Neural crest cell (in vitro differentiated cells): ENCODE measurements around the gene TGIF2. TPM values are rescaled to one million over a fixed set of nuclear protein-coding genes. Genes with fewer than 3 reads are reported as not detected.

ENCODE experiments used
- DNase-seq: peaks from one replicate; pipeline ENCODE4 v3.0.0; 2021; ENCODE audit warnings: low read depth, mixed read lengths, low spot score
- H3K27ac Mint-ChIP-seq: one replicate; pipeline ENCODE4 v1.8.0; 2021; ENCODE audit warnings: mild to moderate bottlenecking, mixed read lengths; ENCODE audit not compliant: unreplicated experiment
- H3K27me3 Mint-ChIP-seq: 2 replicates; pipeline ENCODE4 v1.8.0; 2021; ENCODE audit warnings: low read depth, mild to moderate bottlenecking, mixed read lengths
- H3K36me3 Mint-ChIP-seq: 2 replicates; pipeline ENCODE4 v1.8.0; 2021; ENCODE audit warnings: low read depth, mild to moderate bottlenecking, mixed read lengths
- H3K4me1 Mint-ChIP-seq: 2 replicates; pipeline ENCODE4 v1.8.0; 2021; ENCODE audit warnings: mixed read lengths
- H3K4me3 Mint-ChIP-seq: one replicate; pipeline ENCODE4 v1.8.0; 2021; ENCODE audit warnings: mild to moderate bottlenecking, mixed read lengths
- H3K9me3 Mint-ChIP-seq: 2 replicates; pipeline ENCODE4 v1.8.0; 2021; ENCODE audit warnings: mixed read lengths
- total RNA-seq: library from RNA; stranded (reverse); gene quantifications from 2 replicates; pipeline ENCODE4 v1.2.1, GENCODE V29; 2021
- TF ChIP-seq, protein P1 (sequence below): fragments of 200-600 bp; sonication (generic); conservative IDR thresholded peaks from 2 replicates; pipeline ENCODE4 v1.5.0; 2021; ENCODE audit warnings: antibody characterized with exemption, mild to moderate bottlenecking

TGIF2 gene
- total RNA-seq, 1 donor from 2014 or later: 73.8 TPM

DNA sequence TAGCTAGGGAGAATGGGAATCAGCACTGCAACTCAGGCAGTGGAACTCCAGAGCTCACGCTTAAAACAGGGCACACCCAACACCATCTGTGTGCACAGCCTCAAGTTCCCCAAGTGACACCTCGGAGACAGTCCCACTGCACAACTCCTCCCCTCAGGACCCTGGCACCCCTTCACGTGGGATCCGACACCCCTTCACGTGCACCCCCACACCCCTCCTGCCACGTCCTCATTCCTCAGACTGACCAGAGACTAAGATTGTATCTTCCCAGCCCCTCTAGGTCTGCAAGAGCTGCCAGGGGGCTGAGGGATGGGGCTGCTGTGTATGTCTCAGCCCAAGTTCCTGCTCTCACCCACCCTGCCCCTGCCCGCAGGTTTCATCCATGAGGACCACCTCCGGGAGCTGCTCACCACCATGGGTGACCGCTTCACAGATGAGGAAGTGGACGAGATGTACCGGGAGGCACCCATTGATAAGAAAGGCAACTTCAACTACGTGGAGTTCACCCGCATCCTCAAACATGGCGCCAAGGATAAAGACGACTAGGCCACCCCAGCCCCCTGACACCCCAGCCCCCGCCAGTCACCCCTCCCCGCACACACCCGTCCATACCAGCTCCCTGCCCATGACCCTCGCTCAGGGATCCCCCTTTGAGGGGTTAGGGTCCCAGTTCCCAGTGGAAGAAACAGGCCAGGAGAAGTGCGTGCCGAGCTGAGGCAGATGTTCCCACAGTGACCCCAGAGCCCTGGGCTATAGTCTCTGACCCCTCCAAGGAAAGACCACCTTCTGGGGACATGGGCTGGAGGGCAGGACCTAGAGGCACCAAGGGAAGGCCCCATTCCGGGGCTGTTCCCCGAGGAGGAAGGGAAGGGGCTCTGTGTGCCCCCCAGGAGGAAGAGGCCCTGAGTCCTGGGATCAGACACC, 24.4 kb upstream of the TGIF2 start:
- Mint-ChIP-seq H3K9me3 (no peaks in the 10 kb centered on the region), H3K4me1 (peaks cover 5% of the 10 kb centered on the region), H3K36me3 (no peaks in the 10 kb centered on the region), H3K27ac (peak overlapping the region; percentile 44), H3K4me3 (no peak overlapping the region), H3K27me3 (no peaks in the 10 kb centered on the region)
- TF ChIP-seq, protein P1, sequence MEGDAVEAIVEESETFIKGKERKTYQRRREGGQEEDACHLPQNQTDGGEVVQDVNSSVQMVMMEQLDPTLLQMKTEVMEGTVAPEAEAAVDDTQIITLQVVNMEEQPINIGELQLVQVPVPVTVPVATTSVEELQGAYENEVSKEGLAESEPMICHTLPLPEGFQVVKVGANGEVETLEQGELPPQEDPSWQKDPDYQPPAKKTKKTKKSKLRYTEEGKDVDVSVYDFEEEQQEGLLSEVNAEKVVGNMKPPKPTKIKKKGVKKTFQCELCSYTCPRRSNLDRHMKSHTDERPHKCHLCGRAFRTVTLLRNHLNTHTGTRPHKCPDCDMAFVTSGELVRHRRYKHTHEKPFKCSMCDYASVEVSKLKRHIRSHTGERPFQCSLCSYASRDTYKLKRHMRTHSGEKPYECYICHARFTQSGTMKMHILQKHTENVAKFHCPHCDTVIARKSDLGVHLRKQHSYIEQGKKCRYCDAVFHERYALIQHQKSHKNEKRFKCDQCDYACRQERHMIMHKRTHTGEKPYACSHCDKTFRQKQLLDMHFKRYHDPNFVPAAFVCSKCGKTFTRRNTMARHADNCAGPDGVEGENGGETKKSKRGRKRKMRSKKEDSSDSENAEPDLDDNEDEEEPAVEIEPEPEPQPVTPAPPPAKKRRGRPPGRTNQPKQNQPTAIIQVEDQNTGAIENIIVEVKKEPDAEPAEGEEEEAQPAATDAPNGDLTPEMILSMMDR: no peak
- DNase-seq: no peak

DNA sequence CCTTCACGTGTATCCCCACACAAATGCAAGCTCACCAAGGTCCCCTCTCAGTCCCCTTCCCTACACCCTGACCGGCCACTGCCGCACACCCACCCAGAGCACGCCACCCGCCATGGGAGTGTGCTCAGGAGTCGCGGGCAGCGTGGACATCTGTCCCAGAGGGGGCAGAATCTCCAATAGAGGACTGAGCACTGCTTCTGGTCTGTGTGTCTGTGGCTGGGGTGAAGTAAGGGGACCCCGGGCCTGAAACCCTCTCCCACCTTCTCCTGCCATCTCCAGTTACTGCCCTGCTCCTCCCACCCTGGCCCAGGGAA, 23.8 kb upstream of the TGIF2 start:
- H3K4me3 Mint-ChIP-seq: no peak overlapping the region
- no peak for DNase-seq
- peaks cover 5% of the 10 kb centered on the region for H3K4me1 Mint-ChIP-seq
- H3K9me3 Mint-ChIP-seq: no peaks in the 10 kb centered on the region
- TF ChIP-seq, protein P1: no peak
- H3K27ac Mint-ChIP-seq: no peak overlapping the region
- H3K36me3 Mint-ChIP-seq: no peaks in the 10 kb centered on the region
- no peaks in the 10 kb centered on the region for H3K27me3 Mint-ChIP-seq

DNA sequence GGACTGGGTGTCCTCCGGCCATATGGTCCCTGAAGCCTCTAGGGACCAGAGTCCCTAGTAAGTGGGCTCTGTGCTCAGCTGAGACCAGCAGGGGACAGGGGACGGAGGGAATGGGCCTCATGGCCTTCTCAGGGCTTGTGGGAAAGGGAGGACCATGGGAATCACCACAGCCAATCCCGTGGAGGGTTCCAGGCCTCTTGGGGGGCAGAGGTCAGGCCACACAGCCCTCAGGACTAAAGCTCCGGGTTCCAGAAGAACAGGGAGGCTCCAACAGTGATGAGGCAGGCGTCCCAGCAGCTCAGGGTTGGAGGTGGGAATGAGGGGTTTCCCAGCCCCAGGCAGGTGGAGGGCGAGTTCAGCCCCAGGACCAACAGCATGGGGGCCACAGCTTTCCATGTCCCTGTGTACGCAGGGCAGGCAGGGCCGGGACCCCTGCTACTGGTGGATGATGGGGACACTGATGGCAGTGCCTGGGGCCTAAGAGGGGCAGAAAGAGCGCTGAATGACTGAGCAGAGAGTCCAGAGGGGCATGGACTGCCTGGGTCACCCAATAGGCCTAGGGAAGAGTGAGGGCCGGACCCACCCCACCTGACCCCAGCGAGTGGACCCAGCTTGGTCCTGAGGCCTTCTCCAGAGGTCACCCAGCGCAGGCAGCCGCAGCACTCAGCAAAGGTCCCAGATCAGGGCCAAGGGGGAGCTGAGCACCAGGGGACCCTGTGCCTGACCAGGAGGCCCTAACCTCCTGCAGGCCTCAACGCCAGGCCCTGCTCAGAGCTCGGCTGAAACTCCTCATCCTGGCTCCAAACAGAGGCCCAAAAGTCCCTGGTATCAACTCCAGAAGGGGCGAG, 23.2 kb upstream of the TGIF2 start:
- H3K27me3 Mint-ChIP-seq: no peaks in the 10 kb centered on the region
- H3K4me1 Mint-ChIP-seq: peaks cover 5% of the 10 kb centered on the region
- H3K27ac Mint-ChIP-seq: no peak overlapping the region
- TF ChIP-seq, protein P1: no peak
- H3K9me3 Mint-ChIP-seq: no peaks in the 10 kb centered on the region
- no peaks in the 10 kb centered on the region for H3K36me3 Mint-ChIP-seq
- no peak for DNase-seq
- H3K4me3 Mint-ChIP-seq: no peak overlapping the region

DNA sequence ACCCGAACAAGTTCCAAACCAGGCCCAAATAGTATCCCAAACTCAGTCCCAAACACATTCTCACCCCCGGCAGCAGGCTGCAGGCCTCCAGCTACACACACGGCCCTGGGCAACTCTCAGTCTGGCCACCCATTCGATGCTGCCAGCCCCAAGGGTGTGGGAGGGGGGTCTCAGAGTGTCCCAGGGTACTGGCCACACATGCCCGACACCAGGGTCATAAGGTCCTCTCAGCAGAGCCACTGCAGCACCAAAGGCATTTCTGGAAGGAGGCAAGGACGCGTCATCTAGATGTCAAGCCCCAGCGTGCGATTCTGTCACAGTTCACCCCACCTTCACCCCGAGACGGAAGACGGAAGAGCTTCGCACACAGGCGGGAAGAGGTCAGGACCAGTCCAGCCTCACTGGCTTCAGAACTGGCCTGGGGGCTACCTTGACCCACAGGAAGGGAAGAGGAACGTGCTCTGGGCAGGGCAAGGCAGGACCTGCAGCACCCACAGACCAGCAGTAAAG, 22.6 kb upstream of the TGIF2 start:
- peak overlapping the region; percentile 28 for H3K27ac Mint-ChIP-seq
- H3K4me3 Mint-ChIP-seq: no peak overlapping the region
- H3K9me3 Mint-ChIP-seq: no peaks in the 10 kb centered on the region
- H3K27me3 Mint-ChIP-seq: no peaks in the 10 kb centered on the region
- no peak for DNase-seq
- no peaks in the 10 kb centered on the region for H3K36me3 Mint-ChIP-seq
- H3K4me1 Mint-ChIP-seq: peaks cover 5% of the 10 kb centered on the region
- TF ChIP-seq, protein P1: no peak

DNA sequence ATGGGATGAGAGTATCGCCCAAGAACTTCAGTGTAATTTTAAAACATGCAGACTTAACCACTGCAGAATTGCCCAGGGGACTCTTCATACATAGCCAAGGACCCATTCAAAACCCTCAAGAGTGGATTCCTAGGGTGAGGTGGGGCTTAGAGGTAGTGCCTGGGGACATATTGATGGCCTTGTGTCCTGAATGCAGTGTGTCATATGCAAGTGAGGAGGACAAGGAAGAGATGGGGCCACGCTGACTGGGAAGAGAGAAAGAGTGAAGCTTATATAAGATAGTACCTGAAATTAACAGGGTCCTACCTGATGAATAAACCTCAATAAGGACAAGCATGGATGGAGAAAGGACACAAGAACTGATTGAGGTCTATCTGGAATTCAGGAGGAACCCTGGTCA, 18.1 kb upstream of the TGIF2 start:
- H3K9me3 Mint-ChIP-seq: no peaks in the 10 kb centered on the region
- peaks cover 11% of the 10 kb centered on the region for H3K4me1 Mint-ChIP-seq
- no peaks in the 10 kb centered on the region for H3K27me3 Mint-ChIP-seq
- H3K4me3 Mint-ChIP-seq: no peak overlapping the region
- no peaks in the 10 kb centered on the region for H3K36me3 Mint-ChIP-seq
- TF ChIP-seq, protein P1: no peak
- no peak for DNase-seq
- no peak overlapping the region for H3K27ac Mint-ChIP-seq
